SK-N-SH (cell line): ENCODE results near the gene G3BP2. TPM values are rescaled to one million over a fixed set of nuclear protein-coding genes. Genes with fewer than 3 reads are reported as not detected.

ENCODE experiments used
- CTCF ChIA-PET: fragments of 300-600, 350-600 bp; formaldehyde crosslinking; extraction: SDS; loops from one replicate; lab custom pipeline; 2021; lab: Yijun Ruan, JAX
- POLR2A ChIA-PET: fragments of 350-600 bp; sonication (Branson Sonifier 250); formaldehyde crosslinking; extraction: SDS; loops from one replicate; lab custom pipeline; 2020; ENCODE audit warnings: antibody characterized with exemption, inconsistent platforms; lab: Yijun Ruan, JAX
- DNase-seq: peaks from one replicate; pipeline ENCODE4 v3.0.0; 2012
- H2AFZ ChIP-seq: fragments of 200-600 bp; sonication (generic); 2 replicates; pipeline ENCODE4 v1.8.1; 2016; ENCODE audit warnings: antibody characterized with exemption, mild to moderate bottlenecking, low read depth
- H3F3A ChIP-seq: fragments of 200-600 bp; sonication (generic); replicated peaks from 2 replicates; pipeline ENCODE3; 2016; ENCODE audit warnings: antibody characterized with exemption, mild to moderate bottlenecking; ENCODE audit not compliant: insufficient read depth
- H3K27ac ChIP-seq, 2 experiments: fragments of 200-500 bp in 1 of 2; fragments of 200-600 bp in 1 of 2; sonication (Bioruptor generic) in 1 of 2; sonication (generic), shearing (Covaris generic) in 1 of 2; 2 replicates each; pipeline versions ENCODE4 v1.5.1 to v1.6.1; 2014 to 2016; ENCODE audit warnings: low read depth in 2 of 2, inconsistent platforms in 1 of 2, low read length in 1 of 2, mild to moderate bottlenecking in 1 of 2, mixed read lengths in 1 of 2
- H3K27me3 ChIP-seq: fragments of 200-600 bp; sonication (generic), shearing (Covaris generic); 2 replicates; pipeline ENCODE4 v1.6.1; 2016; ENCODE audit warnings: mixed run types; ENCODE audit not compliant: insufficient read depth
- H3K36me3 ChIP-seq, 2 experiments: fragments of 200-500 bp in 1 of 2; fragments of 200-600 bp in 1 of 2; sonication (Bioruptor generic) in 1 of 2; sonication (generic) in 1 of 2; replicated peaks in 1 of 2; 2 replicates each; pipeline versions ENCODE3 to v1.5.1; 2014 to 2016; ENCODE audit warnings: low read length in 1 of 2, mild to moderate bottlenecking in 1 of 2; ENCODE audit not compliant: insufficient read depth in 2 of 2, control insufficient read depth in 1 of 2
- H3K4me1 ChIP-seq, 2 experiments: fragments of 200-500 bp in 1 of 2; fragments of 200-600 bp in 1 of 2; sonication (Bioruptor generic) in 1 of 2; sonication (generic), shearing (Covaris generic) in 1 of 2; 2 replicates each; pipeline versions ENCODE4 v1.5.1 to v1.6.1; 2014 to 2016; ENCODE audit warnings: low read depth in 1 of 2, low read length in 1 of 2, mixed run types in 1 of 2; ENCODE audit not compliant: insufficient read depth in 2 of 2, control insufficient read depth in 1 of 2
- H3K4me2 ChIP-seq: fragments of 200-600 bp; sonication (generic), shearing (Covaris generic); 2 replicates; pipeline ENCODE4 v1.6.1; 2017; ENCODE audit warnings: mixed run types
- H3K4me3 ChIP-seq, 2 experiments: fragments of 200-500 bp in 1 of 2; fragments of 200-600 bp in 1 of 2; sonication (Bioruptor generic) in 1 of 2; sonication (generic), shearing (Covaris generic) in 1 of 2; 2 replicates each; pipeline versions ENCODE4 v1.5.1 to v1.8.1; 2014 to 2016; ENCODE audit warnings: low read depth in 2 of 2, inconsistent platforms in 1 of 2, low read length in 1 of 2, mild to moderate bottlenecking in 1 of 2, mixed read lengths in 1 of 2, moderate library complexity in 1 of 2
- H3K79me2 ChIP-seq: fragments of 200-600 bp; sonication (generic); 2 replicates; pipeline ENCODE4 v1.8.1; 2017; ENCODE audit warnings: mild to moderate bottlenecking; ENCODE audit not compliant: insufficient read depth
- H3K9ac ChIP-seq: fragments of 200-600 bp; sonication (generic); 2 replicates; pipeline ENCODE4 v1.6.1; 2017; ENCODE audit warnings: mixed run types
- H3K9me2 ChIP-seq: fragments of 200-600 bp; sonication (generic); 2 replicates; pipeline ENCODE4 v1.6.1; 2017; ENCODE audit warnings: mixed run types
- H3K9me3 ChIP-seq: fragments of 200-600 bp; sonication (generic); 2 replicates; pipeline ENCODE4 v1.6.1; 2017; ENCODE audit warnings: mixed run types, mild to moderate bottlenecking, moderate library complexity
- H4K20me1 ChIP-seq: fragments of 200-600 bp; sonication (generic); 2 replicates; pipeline ENCODE4 v1.6.1; 2017; ENCODE audit warnings: mild to moderate bottlenecking, mixed run types; ENCODE audit not compliant: insufficient read depth
- ELF1 ChIP-seq: IDR thresholded peaks from 2 replicates; pipeline ENCODE4 v1.4.0; 2012
- EP300 ChIP-seq, 2 experiments: IDR thresholded peaks; 2 replicates each; pipeline versions ENCODE4 v1.4.0 to v1.6.1; 2012; ENCODE audit warnings: borderline replicate concordance in 1 of 2, low read depth in 1 of 2, low read length in 1 of 2
- EZH2phosphoT487 ChIP-seq: fragments of 200-600 bp; sonication (generic); IDR thresholded peaks from 2 replicates; pipeline ENCODE4 v1.6.1; 2017; ENCODE audit warnings: low read depth, mixed run types, mild to moderate bottlenecking, antibody characterized with exemption, moderate library complexity, borderline replicate concordance
- NRF1 ChIP-seq: IDR thresholded peaks from 2 replicates; pipeline ENCODE4 v1.6.1; 2012; ENCODE audit warnings: low read depth, mild to moderate bottlenecking, low read length
- RCOR1 ChIP-seq: fragments of 150-350 bp; IDR thresholded peaks from 2 replicates; pipeline ENCODE4 v1.6.1; 2017; ENCODE audit warnings: antibody characterized with exemption, low read length
- REST ChIP-seq: IDR thresholded peaks from 2 replicates; pipeline ENCODE4 v1.6.1; 2012; ENCODE audit warnings: mild to moderate bottlenecking, low read depth, low read length, moderate library complexity
- SIN3A ChIP-seq: IDR thresholded peaks from 2 replicates; pipeline ENCODE4 v1.6.1; 2012; ENCODE audit warnings: low read depth, mild to moderate bottlenecking, low read length, moderate library complexity, borderline replicate concordance
- TAF1 ChIP-seq: IDR thresholded peaks from 2 replicates; pipeline ENCODE4 v1.6.1; 2012; ENCODE audit warnings: low read depth, mild to moderate bottlenecking, low read length, moderate library complexity, borderline replicate concordance
- WGBS: methylation state at CpG from one replicate; pipeline ENCODE4 v1.1.6; 2017; ENCODE audit warnings: low lambda C conversion rate; 5-methylcytosine and 5-hydroxymethylcytosine counted together
- polyA plus RNA-seq, 3 experiments: library from polyadenylated mRNA; depleted of rRNA; stranded (reverse); fragments of >200 nt; gene quantifications; 2 replicates each; pipeline ENCODE4 v1.2.3, GENCODE V29; 2012
- TF ChIP-seq, protein P1 (sequence below): fragments of 150-350 bp; IDR thresholded peaks from 2 replicates; pipeline ENCODE4 v1.6.1; 2016; ENCODE audit warnings: mild to moderate bottlenecking, low read depth, low read length
- TF ChIP-seq, protein P2 (sequence below): IDR thresholded peaks from 2 replicates; pipeline ENCODE4 v1.4.0; 2012; ENCODE audit warnings: low read depth
- TF ChIP-seq, protein P3 (sequence below): IDR thresholded peaks from 2 replicates; pipeline ENCODE4 v1.4.0; 2012; ENCODE audit warnings: low read depth, borderline replicate concordance
- TF ChIP-seq, protein P4 (sequence below): fragments of 150-350 bp; IDR thresholded peaks from 2 replicates; pipeline ENCODE4 v1.6.1; 2017; ENCODE audit warnings: antibody characterized with exemption, low read length, low read depth, borderline replicate concordance

Gene G3BP2
- polyA plus RNA-seq, 1 of the 3 experiments (the other 2 are of a cell fraction): 35.9 TPM

- H3F3A ChIP-seq: peaks cover 13% of the 10 kb centered on the region
- TF ChIP-seq ELF1: no peak
- TF ChIP-seq, protein P1, sequence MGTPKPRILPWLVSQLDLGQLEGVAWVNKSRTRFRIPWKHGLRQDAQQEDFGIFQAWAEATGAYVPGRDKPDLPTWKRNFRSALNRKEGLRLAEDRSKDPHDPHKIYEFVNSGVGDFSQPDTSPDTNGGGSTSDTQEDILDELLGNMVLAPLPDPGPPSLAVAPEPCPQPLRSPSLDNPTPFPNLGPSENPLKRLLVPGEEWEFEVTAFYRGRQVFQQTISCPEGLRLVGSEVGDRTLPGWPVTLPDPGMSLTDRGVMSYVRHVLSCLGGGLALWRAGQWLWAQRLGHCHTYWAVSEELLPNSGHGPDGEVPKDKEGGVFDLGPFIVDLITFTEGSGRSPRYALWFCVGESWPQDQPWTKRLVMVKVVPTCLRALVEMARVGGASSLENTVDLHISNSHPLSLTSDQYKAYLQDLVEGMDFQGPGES: no peak
- no peak for TF ChIP-seq SIN3A
- no peak for TF ChIP-seq RCOR1
- no peak for TF ChIP-seq REST
- TF ChIP-seq EZH2phosphoT487: no peak
- TF ChIP-seq EP300 (IDR thresholded peaks at IDR 0.05; ENCODE audit: borderline replicate concordance in 1 of 2, low read depth in 1 of 2, low read length in 1 of 2): no peak
- TF ChIP-seq TAF1: no peak
- TF ChIP-seq, protein P2, sequence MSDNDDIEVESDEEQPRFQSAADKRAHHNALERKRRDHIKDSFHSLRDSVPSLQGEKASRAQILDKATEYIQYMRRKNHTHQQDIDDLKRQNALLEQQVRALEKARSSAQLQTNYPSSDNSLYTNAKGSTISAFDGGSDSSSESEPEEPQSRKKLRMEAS: no peak
- TF ChIP-seq, protein P3, sequence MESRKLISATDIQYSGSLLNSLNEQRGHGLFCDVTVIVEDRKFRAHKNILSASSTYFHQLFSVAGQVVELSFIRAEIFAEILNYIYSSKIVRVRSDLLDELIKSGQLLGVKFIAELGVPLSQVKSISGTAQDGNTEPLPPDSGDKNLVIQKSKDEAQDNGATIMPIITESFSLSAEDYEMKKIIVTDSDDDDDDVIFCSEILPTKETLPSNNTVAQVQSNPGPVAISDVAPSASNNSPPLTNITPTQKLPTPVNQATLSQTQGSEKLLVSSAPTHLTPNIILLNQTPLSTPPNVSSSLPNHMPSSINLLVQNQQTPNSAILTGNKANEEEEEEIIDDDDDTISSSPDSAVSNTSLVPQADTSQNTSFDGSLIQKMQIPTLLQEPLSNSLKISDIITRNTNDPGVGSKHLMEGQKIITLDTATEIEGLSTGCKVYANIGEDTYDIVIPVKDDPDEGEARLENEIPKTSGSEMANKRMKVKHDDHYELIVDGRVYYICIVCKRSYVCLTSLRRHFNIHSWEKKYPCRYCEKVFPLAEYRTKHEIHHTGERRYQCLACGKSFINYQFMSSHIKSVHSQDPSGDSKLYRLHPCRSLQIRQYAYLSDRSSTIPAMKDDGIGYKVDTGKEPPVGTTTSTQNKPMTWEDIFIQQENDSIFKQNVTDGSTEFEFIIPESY: no peak
- TF ChIP-seq, protein P4, sequence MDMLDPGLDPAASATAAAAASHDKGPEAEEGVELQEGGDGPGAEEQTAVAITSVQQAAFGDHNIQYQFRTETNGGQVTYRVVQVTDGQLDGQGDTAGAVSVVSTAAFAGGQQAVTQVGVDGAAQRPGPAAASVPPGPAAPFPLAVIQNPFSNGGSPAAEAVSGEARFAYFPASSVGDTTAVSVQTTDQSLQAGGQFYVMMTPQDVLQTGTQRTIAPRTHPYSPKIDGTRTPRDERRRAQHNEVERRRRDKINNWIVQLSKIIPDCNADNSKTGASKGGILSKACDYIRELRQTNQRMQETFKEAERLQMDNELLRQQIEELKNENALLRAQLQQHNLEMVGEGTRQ: no peak
- no peak for TF ChIP-seq NRF1
- H3K27me3 ChIP-seq: no peaks in the 10 kb centered on the region
- ChIA-PET CTCF (no interaction called here), POLR2A (no interaction called here)
- no peak overlapping the region for H3K4me3 ChIP-seq
- no peaks in the 10 kb centered on the region for H3K9me2 ChIP-seq
- H3K4me1 ChIP-seq: peaks cover 0 to 5% of the 10 kb centered on the region in 2 experiments; a peak in 1 of 4 replicates
- peaks cover 95% of the 10 kb centered on the region for H3K79me2 ChIP-seq
- H4K20me1 ChIP-seq: peaks cover 63% of the 10 kb centered on the region
- no peak for DNase-seq
- WGBS: 93% methylated on average over 2 of the region's 2 CpGs
- H3K36me3 ChIP-seq: peaks cover 19 to 28% of the 10 kb centered on the region in 2 experiments
- H3K27ac ChIP-seq: no peak overlapping the region
- no peak overlapping the region for H3K9ac ChIP-seq
- H3K4me2 ChIP-seq: no peak overlapping the region
- no peaks in the 10 kb centered on the region for H3K9me3 ChIP-seq
- H2AFZ ChIP-seq: no peak overlapping the region
Measured at GRCh38 chr4:75662626-75663025, 10.6 kb downstream of the G3BP2 start.
